ENCODE data around the gene TBCK.

The TBCK gene

DNA sequence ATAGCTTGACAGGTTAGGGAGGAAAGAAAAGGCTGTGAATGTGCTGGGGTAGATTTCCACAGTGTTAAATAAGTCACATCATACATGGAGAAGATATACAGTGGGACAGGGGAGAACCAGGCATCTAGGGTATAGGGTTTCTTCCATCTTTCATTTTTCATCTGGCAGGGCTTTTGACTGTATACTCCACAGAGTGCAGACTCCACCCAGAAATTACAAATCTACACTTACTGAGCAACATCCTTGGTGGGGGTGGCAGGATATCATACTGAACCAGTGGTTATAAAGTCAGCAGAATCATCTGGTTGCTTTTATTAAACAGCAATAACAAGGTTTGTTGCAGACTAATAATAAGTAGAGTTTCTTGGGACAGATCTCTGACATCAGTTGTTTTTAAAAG lies 266.5 kb downstream of the TBCK start:
- Histone ChIP-seq H3K27ac (ENCODE audit: low read length) (no peak overlapping the region), H3K9me3 (ENCODE audit: control insufficient read depth, insufficient read depth, low read length) (no peaks in the 10 kb centered on the region), H3K36me3 (ENCODE audit: control insufficient read depth, insufficient read depth, low read length) (no peaks in the 10 kb centered on the region), H3K4me1 (ENCODE audit: control insufficient read depth, insufficient read depth, low read length) (no peaks in the 10 kb centered on the region), H3K27me3 (ENCODE audit: control insufficient read depth, insufficient read depth, low read length) (no peaks in the 10 kb centered on the region), H3K4me3 (ENCODE audit: low read length) (no peak overlapping the region)
- no peak for DNase-seq (ENCODE audit: low read depth, low spot score)

DNA sequence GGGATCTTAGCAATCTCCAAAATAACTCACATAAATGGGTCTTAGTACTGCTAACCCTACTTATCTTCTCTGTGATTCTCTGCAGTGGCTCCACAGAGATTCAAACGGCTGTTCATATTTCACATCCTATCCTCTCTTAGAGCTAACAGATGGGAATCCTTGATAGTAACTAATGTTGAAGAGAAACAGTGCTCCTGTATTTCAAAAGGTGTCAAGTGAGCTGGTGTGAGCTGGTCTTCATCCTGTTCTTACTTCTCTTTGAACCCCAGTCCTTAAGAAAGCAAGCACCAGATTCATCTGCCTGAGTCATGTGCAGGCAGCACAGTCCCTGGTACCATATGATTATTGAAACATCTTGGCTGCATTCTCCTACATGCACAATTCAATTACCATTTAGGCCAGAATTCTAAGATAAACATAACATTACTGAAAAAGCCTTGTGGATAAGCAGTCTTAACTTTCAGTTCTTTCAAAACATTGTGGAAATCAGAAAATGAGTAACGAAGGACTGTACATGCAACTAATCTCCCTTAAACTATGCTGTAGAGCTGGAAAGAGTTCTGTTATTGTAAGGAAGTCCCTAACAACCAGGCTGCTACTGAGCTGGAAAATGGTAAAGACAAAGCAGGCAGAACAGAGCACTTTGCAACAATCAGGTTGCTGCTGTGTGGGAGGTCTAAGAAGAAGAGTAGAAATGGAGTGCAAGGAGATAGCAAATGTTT lies 267.6 kb downstream of the TBCK start:
- H3K36me3 ChIP-seq (ENCODE audit: control insufficient read depth, insufficient read depth, low read length), result no peaks in the 10 kb centered on the region
- H3K27me3 ChIP-seq (ENCODE audit: control insufficient read depth, insufficient read depth, low read length), result no peaks in the 10 kb centered on the region
- no peak overlapping the region for H3K27ac ChIP-seq (ENCODE audit: low read length)
- H3K4me1 ChIP-seq (ENCODE audit: control insufficient read depth, insufficient read depth, low read length), result no peaks in the 10 kb centered on the region
- DNase-seq (ENCODE audit: low read depth, low spot score), result no peak
- H3K4me3 ChIP-seq (ENCODE audit: low read length), result no peak overlapping the region
- H3K9me3 ChIP-seq (ENCODE audit: control insufficient read depth, insufficient read depth, low read length), result no peaks in the 10 kb centered on the region
- no CpG with 5 or more reads among the region's 2 CpGs for WGBS (ENCODE audit: insufficient coverage, insufficient read length)

DNA sequence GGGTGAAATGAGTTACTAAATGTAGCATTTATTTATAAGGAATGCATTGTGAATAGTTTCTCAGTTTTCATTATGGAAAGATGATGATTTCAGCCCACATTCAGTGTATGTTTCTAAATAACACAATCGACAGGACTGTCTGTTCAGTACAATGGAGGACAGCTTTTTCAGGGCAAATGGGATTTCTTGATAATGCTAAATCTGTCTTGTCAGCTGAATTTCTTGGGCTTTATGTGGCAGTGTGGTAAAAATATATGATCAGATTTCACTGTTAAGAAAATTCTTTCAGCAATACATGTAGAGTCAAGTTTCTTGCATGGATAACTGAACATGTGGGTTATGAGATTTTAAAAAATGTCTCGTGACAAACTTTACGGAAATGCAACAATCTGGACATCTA lies 269.9 kb downstream of the TBCK start:
- no peak overlapping the region for H3K27ac ChIP-seq (ENCODE audit: low read length)
- no peaks in the 10 kb centered on the region for H3K36me3 ChIP-seq (ENCODE audit: control insufficient read depth, insufficient read depth, low read length)
- H3K4me3 ChIP-seq (ENCODE audit: low read length), result no peak overlapping the region
- H3K9me3 ChIP-seq (ENCODE audit: control insufficient read depth, insufficient read depth, low read length), result no peaks in the 10 kb centered on the region
- DNase-seq (ENCODE audit: low read depth, low spot score), result no peak
- no peaks in the 10 kb centered on the region for H3K4me1 ChIP-seq (ENCODE audit: control insufficient read depth, insufficient read depth, low read length)
- no peaks in the 10 kb centered on the region for H3K27me3 ChIP-seq (ENCODE audit: control insufficient read depth, insufficient read depth, low read length)
- no CpG with 5 or more reads among the region's 3 CpGs for WGBS (ENCODE audit: insufficient coverage, insufficient read length)

DNA sequence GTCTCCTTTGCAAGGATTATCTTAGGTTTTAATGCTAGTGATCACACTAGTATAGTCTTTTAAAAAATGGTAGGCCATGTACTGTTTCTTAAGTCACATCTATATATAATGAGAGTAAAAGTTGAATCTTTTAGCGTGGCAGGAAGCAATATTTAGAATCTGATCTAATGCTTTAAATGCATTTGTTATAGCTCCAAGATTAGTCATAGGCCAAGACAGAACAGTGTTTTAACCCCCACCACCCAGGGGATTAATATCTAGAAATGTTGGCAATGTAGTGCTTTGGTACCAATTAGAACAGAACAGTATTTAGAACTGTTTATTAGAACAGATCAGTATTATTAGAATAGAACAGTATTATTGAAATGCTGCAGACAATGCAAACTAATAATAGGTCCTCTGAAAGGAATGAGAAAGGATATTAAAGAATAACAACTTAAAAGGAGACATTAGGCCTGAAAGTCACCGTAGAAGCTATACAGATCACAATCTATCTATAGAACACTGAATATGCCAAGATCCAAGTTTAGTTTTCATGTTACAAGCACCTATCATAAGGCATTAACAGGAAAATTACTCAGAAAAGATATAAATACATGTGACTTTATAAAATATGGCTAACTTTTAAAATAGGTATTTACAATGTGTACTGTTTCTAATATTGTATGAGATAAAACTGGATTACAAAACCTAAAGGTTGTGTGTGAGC lies 274.6 kb downstream of the TBCK start:
- no CpG with 5 or more reads among the region's 2 CpGs for WGBS (ENCODE audit: insufficient coverage, insufficient read length)
- Histone ChIP-seq H3K27me3 (ENCODE audit: control insufficient read depth, insufficient read depth, low read length) (no peaks in the 10 kb centered on the region), H3K27ac (ENCODE audit: low read length) (no peak overlapping the region), H3K9me3 (ENCODE audit: control insufficient read depth, insufficient read depth, low read length) (no peaks in the 10 kb centered on the region), H3K36me3 (ENCODE audit: control insufficient read depth, insufficient read depth, low read length) (no peaks in the 10 kb centered on the region), H3K4me1 (ENCODE audit: control insufficient read depth, insufficient read depth, low read length) (no peaks in the 10 kb centered on the region), H3K4me3 (ENCODE audit: low read length) (no peak overlapping the region)
- no peak for DNase-seq (ENCODE audit: low read depth, low spot score)

DNA sequence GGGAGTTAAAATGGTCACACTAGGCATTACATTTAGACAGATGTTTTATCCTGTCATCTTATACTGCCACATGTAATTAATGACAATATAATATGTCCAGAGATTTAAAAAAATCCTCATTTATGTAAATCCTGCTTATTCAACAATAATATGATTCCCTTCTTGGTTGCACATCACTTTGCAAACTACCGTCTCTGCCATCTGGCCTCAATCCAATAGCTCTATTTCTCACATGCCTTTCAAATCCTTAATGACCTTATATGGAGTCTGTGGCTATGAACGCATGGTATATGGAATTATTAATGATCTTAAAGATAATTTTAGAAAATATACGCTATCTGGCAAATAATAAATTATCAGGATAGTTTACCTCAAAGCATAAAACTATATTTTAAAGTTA lies 276.2 kb downstream of the TBCK start:
- Histone ChIP-seq H3K9me3 (ENCODE audit: control insufficient read depth, insufficient read depth, low read length) (no peaks in the 10 kb centered on the region), H3K27ac (ENCODE audit: low read length) (no peak overlapping the region), H3K4me3 (ENCODE audit: low read length) (no peak overlapping the region), H3K36me3 (ENCODE audit: control insufficient read depth, insufficient read depth, low read length) (no peaks in the 10 kb centered on the region), H3K4me1 (ENCODE audit: control insufficient read depth, insufficient read depth, low read length) (no peaks in the 10 kb centered on the region), H3K27me3 (ENCODE audit: control insufficient read depth, insufficient read depth, low read length) (no peaks in the 10 kb centered on the region)
- no CpG with 5 or more reads among the region's 3 CpGs for WGBS (ENCODE audit: insufficient coverage, insufficient read length)
- no peak for DNase-seq (ENCODE audit: low read depth, low spot score)

DNA sequence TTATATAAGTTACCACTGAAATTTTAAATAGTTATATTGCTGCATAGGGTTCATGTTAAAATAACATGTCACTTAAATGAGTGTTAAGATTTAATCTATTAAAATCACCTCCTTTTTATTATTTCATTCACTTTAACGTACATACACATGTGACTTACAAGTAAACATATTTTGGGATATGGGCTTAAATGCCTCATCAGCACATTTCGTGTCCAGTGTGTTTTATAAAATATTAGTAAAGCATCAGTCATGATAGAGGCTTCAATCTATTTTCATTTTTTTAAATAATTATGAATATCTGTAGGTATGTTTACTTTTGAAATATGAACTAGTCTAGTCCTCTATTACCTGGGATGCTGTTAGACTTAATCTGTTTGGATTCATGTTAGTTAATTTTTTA lies 277.1 kb downstream of the TBCK start:
- H3K27me3 ChIP-seq (ENCODE audit: control insufficient read depth, insufficient read depth, low read length), result no peaks in the 10 kb centered on the region
- no CpG with 5 or more reads among the region's 2 CpGs for WGBS (ENCODE audit: insufficient coverage, insufficient read length)
- no peaks in the 10 kb centered on the region for H3K36me3 ChIP-seq (ENCODE audit: control insufficient read depth, insufficient read depth, low read length)
- DNase-seq (ENCODE audit: low read depth, low spot score), result no peak
- H3K4me3 ChIP-seq (ENCODE audit: low read length), result no peak overlapping the region
- no peaks in the 10 kb centered on the region; the same call in 1 of the 2 replicates for H3K4me1 ChIP-seq (ENCODE audit: control insufficient read depth, insufficient read depth, low read length)
- H3K9me3 ChIP-seq (ENCODE audit: control insufficient read depth, insufficient read depth, low read length), result no peaks in the 10 kb centered on the region
- no peak overlapping the region for H3K27ac ChIP-seq (ENCODE audit: low read length)

DNA sequence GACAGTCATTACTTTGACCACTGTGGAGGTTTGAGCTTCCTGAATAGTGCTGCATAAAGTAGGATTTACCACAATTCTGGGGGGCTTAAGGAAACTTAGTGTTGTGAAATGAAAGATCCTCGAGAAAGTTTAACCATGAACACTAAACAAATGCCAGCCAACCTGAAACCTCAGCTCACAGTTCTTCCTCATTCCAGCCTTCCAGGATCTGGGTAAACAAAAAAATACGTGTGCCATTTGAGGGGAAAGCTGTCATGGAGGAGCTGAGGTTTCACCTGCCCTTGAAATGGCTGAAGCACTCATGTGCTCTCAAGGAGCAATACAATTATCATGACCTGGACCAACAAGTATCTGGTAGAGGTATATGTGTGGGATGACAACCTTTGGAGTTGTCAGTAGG lies 278.0 kb downstream of the TBCK start:
- Histone ChIP-seq H3K4me3 (ENCODE audit: low read length) (no peak overlapping the region), H3K36me3 (ENCODE audit: control insufficient read depth, insufficient read depth, low read length) (no peaks in the 10 kb centered on the region), H3K9me3 (ENCODE audit: control insufficient read depth, insufficient read depth, low read length) (no peaks in the 10 kb centered on the region), H3K4me1 (ENCODE audit: control insufficient read depth, insufficient read depth, low read length) (no peaks in the 10 kb centered on the region; the same call in 1 of the 2 replicates), H3K27me3 (ENCODE audit: control insufficient read depth, insufficient read depth, low read length) (no peaks in the 10 kb centered on the region), H3K27ac (ENCODE audit: low read length) (no peak overlapping the region)
- DNase-seq (ENCODE audit: low read depth, low spot score), result no peak
- WGBS (ENCODE audit: insufficient coverage, insufficient read length), result no CpG with 5 or more reads among the region's 2 CpGs

GRCh38 chr4:106036848-106037247 lies 279.2 kb downstream of the TBCK start:
- no CpG with 5 or more reads among the region's 2 CpGs for WGBS (ENCODE audit: insufficient coverage, insufficient read length)

GRCh38 chr4:106036334-106036733 lies 279.7 kb downstream of the TBCK start:
- H3K36me3 ChIP-seq (ENCODE audit: control insufficient read depth, insufficient read depth, low read length), result no peaks in the 10 kb centered on the region
- no peak for DNase-seq (ENCODE audit: low read depth, low spot score)
- no CpG with 5 or more reads among the region's 3 CpGs for WGBS (ENCODE audit: insufficient coverage, insufficient read length)
- H3K4me3 ChIP-seq (ENCODE audit: low read length), result no peak overlapping the region
- no peaks in the 10 kb centered on the region for H3K9me3 ChIP-seq (ENCODE audit: control insufficient read depth, insufficient read depth, low read length)
- H3K27ac ChIP-seq (ENCODE audit: low read length), result no peak overlapping the region
- H3K4me1 ChIP-seq (ENCODE audit: control insufficient read depth, insufficient read depth, low read length), result no peaks in the 10 kb centered on the region; the same call in 1 of the 2 replicates
- H3K27me3 ChIP-seq (ENCODE audit: control insufficient read depth, insufficient read depth, low read length), result no peaks in the 10 kb centered on the region

More at GRCh38 chr4:106036848-106037247, 279.2 kb downstream of the TBCK start:
- DNase-seq (ENCODE audit: low read depth, low spot score), result no peak
- Histone ChIP-seq H3K4me3 (ENCODE audit: low read length) (no peak overlapping the region), H3K4me1 (ENCODE audit: control insufficient read depth, insufficient read depth, low read length) (no peaks in the 10 kb centered on the region; the same call in 1 of the 2 replicates), H3K27ac (ENCODE audit: low read length) (no peak overlapping the region), H3K9me3 (ENCODE audit: control insufficient read depth, insufficient read depth, low read length) (no peaks in the 10 kb centered on the region), H3K36me3 (ENCODE audit: control insufficient read depth, insufficient read depth, low read length) (no peaks in the 10 kb centered on the region), H3K27me3 (ENCODE audit: control insufficient read depth, insufficient read depth, low read length) (no peaks in the 10 kb centered on the region)

GRCh38 chr4:106035204-106035603 lies 280.8 kb downstream of the TBCK start:
- no peaks in the 10 kb centered on the region for H3K36me3 ChIP-seq (ENCODE audit: control insufficient read depth, insufficient read depth, low read length)
- H3K4me1 ChIP-seq (ENCODE audit: control insufficient read depth, insufficient read depth, low read length), result no peaks in the 10 kb centered on the region; the same call in 1 of the 2 replicates
- no peak overlapping the region for H3K4me3 ChIP-seq (ENCODE audit: low read length)
- WGBS (ENCODE audit: insufficient coverage, insufficient read length), result no CpG with 5 or more reads among the region's 1 CpG
- H3K27ac ChIP-seq (ENCODE audit: low read length), result no peak overlapping the region
- no peak for DNase-seq (ENCODE audit: low read depth, low spot score)
- H3K27me3 ChIP-seq (ENCODE audit: control insufficient read depth, insufficient read depth, low read length), result no peaks in the 10 kb centered on the region
- no peaks in the 10 kb centered on the region for H3K9me3 ChIP-seq (ENCODE audit: control insufficient read depth, insufficient read depth, low read length)

- DNase-seq (ENCODE audit: low read depth, low spot score), result no peak
- H3K4me1 ChIP-seq (ENCODE audit: control insufficient read depth, insufficient read depth, low read length), result no peaks in the 10 kb centered on the region; the same call in 1 of the 2 replicates
- no peak overlapping the region for H3K4me3 ChIP-seq (ENCODE audit: low read length)
Measured at GRCh38 chr4:106034751-106035150, 281.3 kb downstream of the TBCK start.

More at GRCh38 chr4:106034751-106035150, 281.3 kb downstream of the TBCK start:
- Histone ChIP-seq H3K9me3 (ENCODE audit: control insufficient read depth, insufficient read depth, low read length) (no peaks in the 10 kb centered on the region), H3K27ac (ENCODE audit: low read length) (no peak overlapping the region), H3K27me3 (ENCODE audit: control insufficient read depth, insufficient read depth, low read length) (no peaks in the 10 kb centered on the region), H3K36me3 (ENCODE audit: control insufficient read depth, insufficient read depth, low read length) (no peaks in the 10 kb centered on the region)
